NCI-H82 treated with DMSO at 0.1 percent for 48 hours (cell line): ENCODE measurements around the gene RHOA.
"Not testable (repeated sequence)": the region's sequence is repeated elsewhere in the genome, so short reads cannot be mapped to it uniquely, and the experiment has no call there.

Experiments
- DNase-seq: peaks from one replicate; lab custom pipeline; 2025; ENCODE audit not compliant: unreplicated experiment; lab: John Stamatoyannopoulos, UW

The RHOA gene

GRCh38 chr3:49333091-49333490, 78.7 kb downstream of the RHOA start:
- DNase-seq, result no peak

- DNase-seq, result no peak
Measured at GRCh38 chr3:49329186-49329585, 82.6 kb downstream of the RHOA start.

GRCh38 chr3:49328350-49328749, 83.4 kb downstream of the RHOA start:
- DNase-seq, result not testable (repeated sequence)

GRCh38 chr3:49327485-49327884, 84.3 kb downstream of the RHOA start:
- DNase-seq, result no peak

GRCh38 chr3:49324768-49325167, 87.0 kb downstream of the RHOA start:
- DNase-seq, result no peak

GRCh38 chr3:49316696-49317457, 94.9 kb downstream of the RHOA start:
- no peak for DNase-seq

- DNase-seq, result no peak
Measured at GRCh38 chr3:49313896-49314688, 97.7 kb downstream of the RHOA start.

- DNase-seq, result no peak
Measured at GRCh38 chr3:49311283-49311682, 100.5 kb downstream of the RHOA start.

- DNase-seq, result no peak
Measured at GRCh38 chr3:49310677-49311076, 101.1 kb downstream of the RHOA start.
